ENCODE data around the gene MTIF2.
A peak's percentile ranks its signal among the peaks of the same experiment; 100 is the strongest.
"Not testable (repeated sequence)": the region's sequence is repeated elsewhere in the genome, so short reads cannot be mapped to it uniquely, and the experiment has no call there.

The MTIF2 gene

DNA sequence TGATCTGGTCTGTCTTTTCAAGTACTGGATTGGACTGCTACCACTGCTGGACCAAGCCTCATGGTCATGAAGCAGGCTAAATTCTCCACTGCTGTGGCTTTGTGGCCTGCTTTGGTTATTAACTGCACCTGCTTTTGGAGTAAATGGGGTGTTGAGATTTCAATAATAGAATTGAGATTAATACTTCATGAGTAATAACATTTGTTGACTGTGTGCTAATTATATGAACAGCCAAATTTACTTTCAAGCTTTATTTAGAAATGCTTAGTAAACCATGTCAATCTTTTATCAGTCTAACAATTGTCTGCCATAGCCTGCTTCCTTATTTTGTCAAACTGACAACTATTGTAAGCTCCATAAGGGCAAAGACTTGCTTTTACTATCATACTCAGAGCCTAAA lies 27.4 kb upstream of the MTIF2 start:
- TF ChIP-seq EZH2phosphoT487 (IDR thresholded peaks at IDR 0.05; ENCODE audit: borderline replicate concordance), result no peak
- TF ChIP-seq, protein P1, sequence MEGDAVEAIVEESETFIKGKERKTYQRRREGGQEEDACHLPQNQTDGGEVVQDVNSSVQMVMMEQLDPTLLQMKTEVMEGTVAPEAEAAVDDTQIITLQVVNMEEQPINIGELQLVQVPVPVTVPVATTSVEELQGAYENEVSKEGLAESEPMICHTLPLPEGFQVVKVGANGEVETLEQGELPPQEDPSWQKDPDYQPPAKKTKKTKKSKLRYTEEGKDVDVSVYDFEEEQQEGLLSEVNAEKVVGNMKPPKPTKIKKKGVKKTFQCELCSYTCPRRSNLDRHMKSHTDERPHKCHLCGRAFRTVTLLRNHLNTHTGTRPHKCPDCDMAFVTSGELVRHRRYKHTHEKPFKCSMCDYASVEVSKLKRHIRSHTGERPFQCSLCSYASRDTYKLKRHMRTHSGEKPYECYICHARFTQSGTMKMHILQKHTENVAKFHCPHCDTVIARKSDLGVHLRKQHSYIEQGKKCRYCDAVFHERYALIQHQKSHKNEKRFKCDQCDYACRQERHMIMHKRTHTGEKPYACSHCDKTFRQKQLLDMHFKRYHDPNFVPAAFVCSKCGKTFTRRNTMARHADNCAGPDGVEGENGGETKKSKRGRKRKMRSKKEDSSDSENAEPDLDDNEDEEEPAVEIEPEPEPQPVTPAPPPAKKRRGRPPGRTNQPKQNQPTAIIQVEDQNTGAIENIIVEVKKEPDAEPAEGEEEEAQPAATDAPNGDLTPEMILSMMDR (conservative IDR thresholded peaks at IDR 0.05; ENCODE audit: low read length), result no peak
- Histone ChIP-seq H3K4me2 (ENCODE audit: low read depth, low read length, poor library complexity, severe bottlenecking) (no peak overlapping the region), H3K27me3 (ENCODE audit: insufficient read depth, low read length, poor library complexity, severe bottlenecking) (no peaks in the 10 kb centered on the region), H3K9me2 (replicated peaks; ENCODE audit: low read depth, low read length) (no peaks in the 10 kb centered on the region), H2AFZ (ENCODE audit: low read length) (no peak overlapping the region), H3K9ac (ENCODE audit: low read depth, low read length, poor library complexity, severe bottlenecking) (no peak overlapping the region), H3K36me3 (ENCODE audit: insufficient read depth, low read length) (peaks cover 73% of the 10 kb centered on the region), H3K4me3 (ENCODE audit: low read length, poor library complexity, severe bottlenecking) (no peak overlapping the region), H3K9me3 (ENCODE audit: insufficient read depth, low read depth, low read length) (no peaks in the 10 kb centered on the region), H3K4me1 (ENCODE audit: insufficient read depth, low read length, poor library complexity, severe bottlenecking) (no peaks in the 10 kb centered on the region), H3K79me2 (ENCODE audit: insufficient read depth, low read length) (no peaks in the 10 kb centered on the region), H3F3A (ENCODE audit: low read depth) (no peaks in the 10 kb centered on the region; the same call in 1 of the 2 replicates), H4K20me1 (ENCODE audit: insufficient read depth, low read length, poor library complexity, severe bottlenecking) (no peaks in the 10 kb centered on the region)

DNA sequence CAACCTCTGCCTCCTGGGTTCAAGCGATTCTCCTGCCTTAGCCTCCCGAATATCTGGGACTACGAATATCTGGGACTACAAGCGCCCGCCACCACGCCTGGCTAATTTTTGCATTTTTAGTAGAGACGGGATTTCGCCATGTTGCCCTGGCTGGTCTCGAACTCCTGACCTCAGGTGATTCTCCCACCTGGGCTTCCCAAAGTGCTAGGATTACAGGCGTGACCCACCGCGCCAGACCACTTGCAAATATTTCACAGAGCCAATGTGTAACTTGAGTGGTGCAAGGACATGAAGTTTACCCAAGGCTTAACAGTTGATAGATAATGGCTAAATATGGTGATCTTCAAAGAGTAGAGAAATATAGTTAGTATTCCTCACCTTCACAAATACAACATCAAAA lies 14.1 kb upstream of the MTIF2 start:
- Histone ChIP-seq H3K9me2 (replicated peaks; ENCODE audit: low read depth, low read length) (no peaks in the 10 kb centered on the region), H3K9ac (ENCODE audit: low read depth, low read length, poor library complexity, severe bottlenecking) (peak overlapping the region; percentile 91), H3K4me2 (ENCODE audit: low read depth, low read length, poor library complexity, severe bottlenecking) (peak overlapping the region; percentile 97), H3K27me3 (ENCODE audit: insufficient read depth, low read length, poor library complexity, severe bottlenecking) (no peaks in the 10 kb centered on the region), H4K20me1 (ENCODE audit: insufficient read depth, low read length, poor library complexity, severe bottlenecking) (no peaks in the 10 kb centered on the region), H3K79me2 (ENCODE audit: insufficient read depth, low read length) (peaks cover 6% of the 10 kb centered on the region), H3F3A (ENCODE audit: low read depth) (peaks cover 3% of the 10 kb centered on the region; the same call in 1 of the 2 replicates), H3K9me3 (ENCODE audit: insufficient read depth, low read depth, low read length) (no peaks in the 10 kb centered on the region), H2AFZ (ENCODE audit: low read length) (no peak overlapping the region), H3K4me3 (ENCODE audit: low read length, poor library complexity, severe bottlenecking) (peak overlapping the region; percentile 94), H3K36me3 (ENCODE audit: insufficient read depth, low read length) (no peaks in the 10 kb centered on the region), H3K4me1 (ENCODE audit: insufficient read depth, low read length, poor library complexity, severe bottlenecking) (peaks cover 19% of the 10 kb centered on the region)
- TF ChIP-seq EZH2phosphoT487 (IDR thresholded peaks at IDR 0.05; ENCODE audit: borderline replicate concordance), result no peak
- TF ChIP-seq, protein P1 (conservative IDR thresholded peaks at IDR 0.05; ENCODE audit: low read length), result no peak

DNA sequence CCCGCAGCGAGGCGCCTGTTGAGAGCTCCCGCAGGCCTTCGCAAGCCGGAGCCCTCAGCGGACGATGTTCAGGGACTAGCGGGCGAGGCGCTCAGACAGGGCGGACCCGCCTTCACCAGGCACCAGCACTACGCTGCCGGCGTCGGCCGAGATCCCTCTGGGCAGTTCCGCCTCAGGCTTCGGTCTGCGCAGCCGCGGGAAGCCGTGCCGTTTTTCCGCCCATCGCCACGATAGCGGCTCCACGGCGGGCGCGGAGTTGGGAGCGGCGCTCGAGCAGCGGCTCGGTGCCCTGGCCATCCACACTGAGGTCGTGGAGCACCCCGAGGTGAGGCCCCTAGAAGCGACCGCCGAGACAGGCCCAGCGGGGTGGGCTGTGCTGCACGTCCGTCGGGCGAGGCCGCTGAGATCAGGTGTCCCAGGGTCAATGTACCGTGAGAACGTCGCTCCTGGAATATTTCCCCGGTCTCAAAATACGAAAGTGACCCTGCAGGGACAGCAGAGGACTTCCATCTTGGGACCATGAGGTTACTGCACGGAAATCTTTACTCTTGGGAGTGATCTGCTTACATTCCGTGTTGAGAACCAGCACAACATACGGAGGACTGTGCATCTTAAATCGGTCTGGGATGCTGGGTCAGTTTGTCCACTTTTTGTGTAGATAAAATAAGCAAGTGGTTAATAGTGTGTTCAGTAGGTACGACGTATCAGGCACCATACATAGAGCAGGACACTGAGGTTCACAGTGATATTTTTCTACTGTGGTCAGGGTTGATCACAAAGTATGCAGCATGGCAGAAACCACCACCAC lies 13.3 kb upstream of the MTIF2 start:
- H4K20me1 ChIP-seq (ENCODE audit: insufficient read depth, low read length, poor library complexity, severe bottlenecking), result no peaks in the 10 kb centered on the region
- no peaks in the 10 kb centered on the region for H3K36me3 ChIP-seq (ENCODE audit: insufficient read depth, low read length)
- peak overlapping the region; percentile 95 for H2AFZ ChIP-seq (ENCODE audit: low read length)
- H3K27me3 ChIP-seq (ENCODE audit: insufficient read depth, low read length, poor library complexity, severe bottlenecking), result no peaks in the 10 kb centered on the region
- H3K4me1 ChIP-seq (ENCODE audit: insufficient read depth, low read length, poor library complexity, severe bottlenecking), result peaks cover 19% of the 10 kb centered on the region
- H3K79me2 ChIP-seq (ENCODE audit: insufficient read depth, low read length), result peaks cover 6% of the 10 kb centered on the region
- peaks cover 3% of the 10 kb centered on the region; the same call in 1 of the 2 replicates for H3F3A ChIP-seq (ENCODE audit: low read depth)
- H3K9me3 ChIP-seq (ENCODE audit: insufficient read depth, low read depth, low read length), result no peaks in the 10 kb centered on the region
- H3K9me2 ChIP-seq (replicated peaks; ENCODE audit: low read depth, low read length), result no peaks in the 10 kb centered on the region
- TF ChIP-seq, protein P1 (conservative IDR thresholded peaks at IDR 0.05; ENCODE audit: low read length), result no peak
- TF ChIP-seq EZH2phosphoT487 (IDR thresholded peaks at IDR 0.05; ENCODE audit: borderline replicate concordance), result no peak
- H3K9ac ChIP-seq (ENCODE audit: low read depth, low read length, poor library complexity, severe bottlenecking), result peak overlapping the region; percentile 91
- peak overlapping the region; percentile 97 for H3K4me2 ChIP-seq (ENCODE audit: low read depth, low read length, poor library complexity, severe bottlenecking)
- peak overlapping the region; percentile 94 for H3K4me3 ChIP-seq (ENCODE audit: low read length, poor library complexity, severe bottlenecking)

DNA sequence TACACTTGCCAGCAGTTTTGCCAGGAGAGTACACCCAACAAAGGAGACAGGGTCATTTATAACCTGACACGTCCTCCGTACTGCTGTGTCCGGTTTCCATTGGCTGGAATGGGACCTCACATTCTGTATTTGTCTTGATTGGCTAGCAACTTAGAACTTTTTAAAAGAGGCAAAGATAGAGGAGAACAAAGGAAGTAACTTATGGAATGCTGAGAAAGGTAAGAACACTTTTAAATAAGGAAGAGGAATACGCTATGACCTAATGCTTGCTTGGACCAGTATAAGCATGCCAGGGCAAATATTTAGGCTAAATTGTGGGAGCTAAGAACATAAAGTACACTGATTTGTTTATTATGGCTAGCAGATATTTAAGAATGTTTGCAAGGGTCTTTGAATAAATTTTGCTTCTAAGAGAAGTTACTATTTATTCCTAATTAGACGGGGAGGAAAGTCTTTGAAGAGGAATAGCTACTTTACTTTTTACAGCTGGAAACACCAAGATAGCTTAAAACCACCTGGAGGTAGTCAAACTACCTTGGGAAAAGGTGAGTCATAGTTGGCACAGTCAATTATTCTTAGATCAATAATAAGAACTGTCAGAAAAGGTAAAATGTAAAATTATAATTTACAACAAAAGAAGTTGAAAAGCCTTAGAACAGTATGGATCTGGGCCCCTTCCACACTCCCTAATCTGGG lies 12.0 kb upstream of the MTIF2 start:
- Histone ChIP-seq H3K4me3 (ENCODE audit: low read length, poor library complexity, severe bottlenecking) (peak overlapping the region; percentile 94), H3K4me2 (ENCODE audit: low read depth, low read length, poor library complexity, severe bottlenecking) (peak overlapping the region; percentile 97), H3K9ac (ENCODE audit: low read depth, low read length, poor library complexity, severe bottlenecking) (peak overlapping the region; percentile 91), H3K4me1 (ENCODE audit: insufficient read depth, low read length, poor library complexity, severe bottlenecking) (peaks cover 19% of the 10 kb centered on the region)
- H3F3A ChIP-seq (ENCODE audit: low read depth); H2AFZ ChIP-seq (ENCODE audit: low read length); H3K9me2 ChIP-seq (replicated peaks; ENCODE audit: low read depth, low read length); H3K9me3 ChIP-seq (ENCODE audit: insufficient read depth, low read depth, low read length); H3K79me2 ChIP-seq (ENCODE audit: insufficient read depth, low read length); H3K27me3 ChIP-seq (ENCODE audit: insufficient read depth, low read length, poor library complexity, severe bottlenecking); H4K20me1 ChIP-seq (ENCODE audit: insufficient read depth, low read length, poor library complexity, severe bottlenecking); H3K36me3 ChIP-seq (ENCODE audit: insufficient read depth, low read length): not testable (repeated sequence)

DNA sequence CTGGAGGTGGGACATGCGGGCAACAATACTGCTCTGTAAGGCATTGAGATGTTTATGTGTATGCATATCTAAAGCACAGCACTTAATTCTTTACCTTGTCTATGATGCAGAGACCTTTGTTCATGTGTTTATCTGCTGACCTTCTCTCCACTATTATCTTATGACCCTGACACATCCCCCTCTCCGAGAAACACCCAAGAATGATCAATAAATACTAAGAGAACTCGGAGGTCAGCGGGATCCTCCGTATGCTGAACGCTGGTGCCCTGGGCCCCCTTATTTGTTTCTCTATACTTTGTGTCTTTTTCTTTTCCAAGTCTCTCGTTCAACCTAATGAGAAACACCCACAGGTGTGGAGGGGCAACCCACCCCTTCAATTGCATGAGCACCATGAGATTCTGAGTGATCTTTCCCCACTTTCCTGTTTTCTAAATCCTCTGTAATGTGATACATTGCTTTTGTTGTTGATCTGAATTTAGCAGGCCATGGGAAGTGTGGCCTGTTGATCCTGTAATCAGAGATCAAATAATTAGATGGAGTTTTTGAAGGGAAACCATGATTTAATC lies 10.9 kb upstream of the MTIF2 start:
- H3K4me3 ChIP-seq (ENCODE audit: low read length, poor library complexity, severe bottlenecking); H3K27me3 ChIP-seq (ENCODE audit: insufficient read depth, low read length, poor library complexity, severe bottlenecking); H3K36me3 ChIP-seq (ENCODE audit: insufficient read depth, low read length); H3K4me2 ChIP-seq (ENCODE audit: low read depth, low read length, poor library complexity, severe bottlenecking); H3K9me2 ChIP-seq (replicated peaks; ENCODE audit: low read depth, low read length); H3K9ac ChIP-seq (ENCODE audit: low read depth, low read length, poor library complexity, severe bottlenecking); H3K9me3 ChIP-seq (ENCODE audit: insufficient read depth, low read depth, low read length); H2AFZ ChIP-seq (ENCODE audit: low read length); H3F3A ChIP-seq (ENCODE audit: low read depth); H3K79me2 ChIP-seq (ENCODE audit: insufficient read depth, low read length); H4K20me1 ChIP-seq (ENCODE audit: insufficient read depth, low read length, poor library complexity, severe bottlenecking): not testable (repeated sequence)
- H3K4me1 ChIP-seq (ENCODE audit: insufficient read depth, low read length, poor library complexity, severe bottlenecking), result peaks cover 19% of the 10 kb centered on the region
